ENCODE measurements around the gene SRCIN1.

The SRCIN1 gene

DNA sequence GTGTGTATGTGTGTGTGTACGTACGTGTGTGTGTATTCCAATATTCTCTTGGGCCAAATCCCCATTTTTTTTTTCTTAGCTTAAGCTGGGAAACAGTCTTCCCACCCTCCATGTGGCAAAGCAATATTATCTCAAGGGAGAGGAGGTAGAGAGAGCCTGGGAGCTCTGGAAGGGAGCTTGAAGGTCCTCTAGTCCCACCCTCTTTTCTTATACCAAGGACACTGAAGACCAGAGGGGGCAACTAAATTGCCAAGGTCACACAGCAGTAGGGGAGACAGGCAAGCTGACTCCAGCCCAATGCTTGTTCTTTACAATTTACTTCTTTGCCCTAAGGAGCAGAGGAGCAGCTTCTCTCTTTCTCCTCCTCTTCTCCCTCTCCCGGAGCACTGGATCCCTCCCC is 6.8 kb downstream of the SRCIN1 start:
- no peak for DNase-seq

DNA sequence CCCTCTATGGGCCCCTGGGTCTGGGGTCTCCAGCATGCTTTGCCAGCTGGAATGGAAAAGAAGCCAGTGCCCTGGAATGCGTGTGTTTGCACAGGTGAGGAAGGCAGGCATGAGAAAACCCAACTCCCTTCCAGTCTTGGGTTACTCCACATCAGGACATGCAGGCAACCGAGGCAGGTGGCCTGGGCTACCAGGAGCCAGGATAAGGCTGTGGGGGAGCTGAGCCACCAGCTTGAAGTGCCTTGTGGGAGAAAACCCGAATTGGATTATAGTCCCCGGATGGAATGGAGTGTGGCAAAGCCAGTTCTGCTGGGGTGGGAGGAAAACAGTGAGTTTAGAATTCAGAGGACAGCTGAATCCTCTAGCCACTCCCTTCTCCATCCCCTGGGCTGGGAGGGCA is 7.2 kb downstream of the SRCIN1 start:
- no peak for DNase-seq

DNA sequence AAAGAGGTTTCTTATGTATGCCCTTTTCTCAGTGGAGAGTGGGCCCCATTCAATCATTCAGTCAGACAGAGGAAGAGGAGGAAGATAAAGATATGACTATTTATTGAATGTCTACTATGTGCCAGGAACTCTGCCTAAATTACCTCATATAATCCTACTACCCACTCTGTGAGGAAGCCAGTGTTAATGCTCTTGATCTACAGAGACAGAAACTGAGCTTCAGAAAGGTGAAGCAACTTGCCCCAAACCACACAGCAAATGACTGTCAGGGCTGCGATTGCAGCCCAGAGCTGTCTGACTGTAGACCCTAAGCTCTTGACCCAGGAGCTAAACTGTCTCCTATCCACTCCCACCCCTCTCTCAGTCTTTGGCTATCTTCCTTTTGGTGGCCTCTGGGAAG is 8.4 kb downstream of the SRCIN1 start:
- DNase-seq = no peak

DNA sequence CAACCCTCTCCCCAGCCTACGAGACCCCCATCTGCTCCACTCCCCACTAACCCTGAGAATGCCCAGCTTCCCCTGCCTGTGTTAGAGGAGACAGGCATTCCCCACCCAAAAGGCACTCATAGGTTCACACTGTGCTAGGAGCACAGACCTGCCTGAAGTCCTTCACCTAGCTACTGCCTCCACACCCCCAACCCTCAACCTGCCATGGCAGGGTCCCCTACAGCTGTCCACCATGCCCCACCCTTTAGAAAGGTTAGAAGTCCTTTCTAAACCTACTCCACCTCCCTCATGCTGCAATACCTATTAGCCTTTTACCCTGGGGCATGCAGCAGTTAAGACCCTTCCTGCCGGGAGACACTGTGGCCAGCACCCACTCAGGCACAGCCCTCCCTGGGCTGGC is 9.1 kb downstream of the SRCIN1 start:
- no peak for DNase-seq

DNA sequence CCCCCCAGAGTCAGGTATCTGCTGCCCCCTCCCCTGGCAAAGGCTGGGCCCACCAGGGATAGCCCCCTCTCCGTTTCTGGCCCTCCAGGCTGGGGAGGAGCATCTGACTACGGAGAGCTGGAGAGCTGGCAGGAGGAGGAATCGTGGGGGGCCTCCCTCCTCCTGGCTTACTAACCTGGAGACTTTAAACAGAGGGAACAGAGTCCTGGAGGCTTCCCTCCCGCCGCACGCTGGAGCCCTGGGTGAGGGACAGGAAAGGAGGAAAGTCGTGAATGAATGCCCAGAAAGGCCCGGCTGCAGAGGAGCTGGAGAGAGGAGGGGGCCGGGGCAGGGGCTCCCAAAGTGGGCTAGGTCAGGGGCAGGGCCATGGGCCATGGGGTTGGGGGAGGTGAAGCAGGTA is 9.9 kb downstream of the SRCIN1 start:
- DNase-seq = no peak

DNA sequence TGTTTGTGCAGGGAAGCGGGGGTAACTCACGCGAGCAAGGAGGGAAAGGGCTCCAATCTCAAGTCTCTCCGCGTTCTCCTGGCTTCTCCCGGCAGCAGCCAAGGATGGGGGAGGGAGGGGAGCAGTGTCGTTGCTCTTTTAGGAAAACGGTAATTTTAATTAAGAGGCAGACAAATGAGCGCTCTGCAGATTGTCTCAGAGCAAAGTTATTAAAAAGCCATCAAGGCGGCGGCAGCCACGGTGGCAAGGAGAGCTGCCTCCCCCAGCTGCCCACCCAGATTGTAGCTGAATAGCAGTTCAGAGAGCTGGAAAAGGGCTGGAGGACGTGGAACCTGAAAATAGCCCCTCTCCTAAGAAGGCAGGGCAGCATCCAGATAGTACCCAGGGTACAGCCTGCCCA is 11.6 kb downstream of the SRCIN1 start:
- DNase-seq = no peak

DNA sequence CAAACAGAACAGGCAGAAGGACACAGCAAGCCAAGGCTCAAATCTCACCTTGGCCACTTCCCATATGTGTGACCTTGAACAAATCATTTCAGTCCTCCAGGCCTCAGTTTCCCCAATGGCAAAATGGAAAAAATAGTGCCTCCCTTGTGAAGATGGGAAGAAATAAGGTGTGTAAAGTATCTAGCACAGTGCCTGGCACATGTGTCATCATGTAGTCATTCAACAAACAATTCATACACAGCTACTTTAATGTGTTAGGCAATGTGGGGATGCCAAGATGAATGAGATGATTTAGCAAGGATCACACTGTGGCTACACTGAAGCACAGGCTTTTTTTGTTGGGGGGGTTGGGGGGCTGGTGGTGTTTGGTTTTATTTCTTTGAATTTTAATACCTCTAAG is 13.3 kb downstream of the SRCIN1 start:
- DNase-seq = no peak

DNA sequence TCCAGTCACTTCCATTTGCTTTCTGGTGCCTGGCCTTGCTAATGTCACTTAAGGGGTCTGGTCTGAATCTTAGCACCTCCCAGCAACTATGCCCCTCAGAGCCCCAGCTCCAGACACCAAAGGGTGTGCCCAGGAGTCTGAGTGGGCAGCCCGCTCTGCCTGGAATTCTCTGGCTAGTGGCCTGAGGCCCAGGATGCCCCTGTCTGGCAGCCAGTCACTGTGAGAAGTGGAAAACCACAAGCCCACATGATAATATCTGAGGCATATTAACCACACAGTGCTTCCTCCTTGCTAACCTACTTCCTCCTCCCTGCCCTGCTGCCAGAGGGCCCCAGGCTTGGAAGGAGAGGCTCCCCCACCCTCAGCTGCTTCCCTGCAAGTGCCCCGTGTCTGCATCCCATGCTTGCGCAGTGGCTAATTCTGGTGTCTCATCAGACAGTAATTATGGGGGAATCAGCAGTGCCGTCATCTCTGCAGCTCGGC is 14.0 kb downstream of the SRCIN1 start:
- no peak for DNase-seq

DNA sequence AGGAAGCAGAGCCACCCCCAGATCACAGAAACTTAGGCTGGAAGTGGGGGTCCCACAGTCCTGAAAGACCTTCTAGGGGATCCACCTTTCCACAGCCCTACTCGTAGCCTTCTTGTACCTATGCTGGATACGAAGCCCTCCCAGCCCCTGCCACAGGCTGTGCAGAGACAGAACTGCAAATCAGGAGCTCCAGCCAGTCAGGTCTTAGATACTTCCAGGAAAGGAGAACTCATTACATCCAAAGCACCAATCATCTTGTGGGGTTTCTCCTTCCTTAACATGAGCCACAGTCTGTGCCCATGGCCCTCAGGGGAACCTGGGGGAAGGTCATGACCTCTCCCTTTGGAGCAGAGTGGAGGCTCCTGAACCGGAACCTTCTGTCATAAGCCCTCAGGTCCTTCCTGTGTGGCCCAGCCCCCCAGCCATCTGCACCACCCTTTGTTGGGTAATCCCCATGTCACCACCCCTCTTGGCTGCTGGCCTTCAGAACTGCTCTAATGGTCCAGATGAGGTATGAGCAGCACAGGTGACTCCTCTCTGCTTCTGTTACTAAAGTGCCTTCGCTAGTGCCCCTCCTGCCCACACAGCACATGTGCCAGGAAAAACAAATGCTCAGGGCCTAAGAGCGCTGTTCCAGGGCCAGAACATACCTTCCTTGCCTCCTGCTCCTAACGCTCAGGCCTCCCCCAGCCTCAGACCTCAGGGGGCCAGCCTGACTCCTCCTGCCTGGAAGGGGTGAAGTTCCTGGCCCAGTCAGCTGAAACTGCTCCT is 14.6 kb downstream of the SRCIN1 start:
- DNase-seq = no peak

DNA sequence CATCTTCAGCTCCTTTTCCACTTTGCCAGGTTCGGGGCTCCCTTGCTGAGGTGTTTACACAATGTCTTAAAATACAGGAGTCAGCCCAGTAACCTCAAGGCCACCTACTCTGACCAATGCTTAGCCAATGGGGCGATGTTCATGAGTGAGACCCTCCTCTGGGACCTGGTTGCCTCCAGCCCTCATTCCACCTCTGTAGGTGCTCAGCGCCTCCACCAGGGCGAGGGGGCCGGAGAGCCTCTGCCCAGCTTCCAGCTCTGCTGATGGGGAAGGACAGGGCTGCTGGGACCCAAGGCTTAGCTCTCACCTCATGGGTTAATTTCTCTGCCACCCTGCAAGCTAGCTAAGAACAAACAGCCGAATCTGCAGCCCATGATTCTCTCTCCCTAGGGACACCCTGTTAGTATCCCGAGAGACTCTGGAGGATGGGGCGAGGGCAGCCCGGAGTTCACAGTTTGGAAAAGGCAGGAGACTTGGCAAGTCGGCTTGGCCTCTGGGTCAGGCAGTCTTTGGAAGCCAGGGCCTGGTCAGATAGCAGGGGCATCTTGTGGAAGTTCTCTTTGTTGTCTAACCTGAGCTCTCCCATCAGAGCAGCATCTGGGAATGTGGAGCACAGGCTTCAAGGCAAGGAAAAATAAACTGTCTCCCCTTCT is 16.2 kb downstream of the SRCIN1 start:
- DNase-seq = no peak

DNA sequence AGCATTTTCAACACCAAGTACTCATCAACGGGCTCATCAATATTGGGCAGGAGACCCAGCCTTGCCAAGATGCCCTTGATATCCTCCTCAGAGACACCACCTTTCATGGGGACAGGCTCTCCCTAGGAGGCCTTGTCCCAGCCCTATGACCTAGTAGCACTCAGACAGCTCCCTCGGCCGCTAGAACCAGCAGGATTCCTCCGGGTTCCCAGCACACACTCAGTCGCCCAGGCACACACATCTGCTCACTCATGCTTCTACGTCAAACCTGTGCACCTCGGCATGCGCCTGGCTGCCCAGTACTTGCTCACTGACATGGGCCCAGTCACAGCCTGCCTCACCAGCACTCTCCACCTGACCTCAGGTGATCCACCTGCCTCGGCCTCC is 17.0 kb downstream of the SRCIN1 start:
- no peak for DNase-seq

DNA sequence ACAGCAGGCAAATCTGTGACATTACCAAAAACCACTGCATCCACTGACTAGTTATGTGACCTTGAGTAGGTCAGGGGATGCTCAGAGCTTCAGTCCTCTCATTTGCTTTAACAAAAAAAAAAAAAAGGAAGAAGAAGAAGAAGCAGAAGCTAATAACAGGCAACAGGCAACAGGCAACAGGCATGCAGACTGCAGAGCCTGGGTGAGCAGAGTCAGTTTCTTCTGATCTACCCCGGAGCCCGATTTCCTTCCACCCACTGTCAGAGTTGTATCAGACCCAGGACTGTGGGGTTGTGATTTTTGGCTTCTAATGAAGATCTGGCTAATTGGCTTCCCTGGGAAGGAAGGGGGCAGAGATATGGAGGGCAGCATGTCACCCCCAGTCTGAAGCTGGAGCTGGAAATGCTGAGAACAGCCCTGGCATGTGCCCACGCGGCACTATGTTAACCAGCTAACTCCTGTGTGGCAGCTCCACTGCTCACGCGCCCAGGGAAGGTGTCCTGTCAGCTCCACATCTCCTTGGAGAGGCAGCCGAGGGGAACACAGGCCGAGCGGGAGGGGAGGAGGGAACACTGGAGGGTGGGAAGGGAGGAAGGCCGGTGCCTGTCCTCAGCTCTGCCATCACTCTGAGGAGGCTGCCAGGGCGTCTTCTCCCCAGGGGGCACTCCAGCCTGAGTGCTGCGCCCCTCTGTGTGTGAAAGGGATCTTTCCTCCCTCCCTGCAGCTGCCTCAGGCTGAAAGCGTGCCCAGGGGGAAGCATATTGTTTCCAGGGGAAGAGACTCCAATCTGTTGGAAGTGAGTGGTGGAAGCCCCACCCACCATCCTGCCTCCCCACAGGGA is 17.6 kb downstream of the SRCIN1 start:
- DNase-seq = no peak

DNA sequence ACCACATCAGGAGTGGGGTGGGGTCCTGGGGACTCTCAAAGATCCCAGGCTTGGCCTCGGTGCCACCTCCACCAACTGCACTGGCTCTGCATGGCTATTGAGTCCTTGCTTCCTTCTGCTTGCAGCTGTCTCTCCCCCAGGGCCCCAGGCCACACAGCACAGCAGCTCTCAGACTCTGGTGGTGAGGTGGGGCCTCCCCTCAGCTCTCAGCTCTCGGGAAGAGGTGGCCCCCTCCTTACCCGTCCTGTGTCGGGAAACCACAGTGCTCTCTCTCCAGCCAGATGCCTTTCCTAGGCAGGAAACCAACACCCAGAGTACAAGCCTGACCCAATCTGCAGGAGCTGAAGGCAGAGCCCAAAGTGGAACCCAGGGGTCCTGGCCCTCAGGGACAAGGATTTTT is 18.5 kb downstream of the SRCIN1 start:
- no peak for DNase-seq

DNA sequence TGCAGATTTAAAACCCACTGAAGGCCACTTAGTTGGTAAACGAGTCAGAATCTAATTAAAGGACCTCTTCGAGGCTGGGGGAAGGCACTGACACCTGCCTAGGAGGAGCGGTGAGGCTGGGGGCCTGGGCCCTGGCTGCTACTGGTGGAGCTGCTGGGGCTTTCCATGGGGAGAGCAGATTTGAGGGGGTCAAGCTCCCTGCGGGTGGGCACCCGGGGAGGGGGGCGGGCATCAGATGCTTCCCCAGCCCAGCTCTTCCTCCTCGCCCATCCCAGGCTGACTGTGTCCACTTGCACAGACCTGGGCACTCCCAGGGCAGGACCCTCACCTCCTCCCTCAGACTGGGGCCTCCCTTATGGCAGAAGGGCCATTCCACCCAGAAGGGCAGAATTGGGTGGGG is 19.0 kb downstream of the SRCIN1 start:
- no peak for DNase-seq

DNA sequence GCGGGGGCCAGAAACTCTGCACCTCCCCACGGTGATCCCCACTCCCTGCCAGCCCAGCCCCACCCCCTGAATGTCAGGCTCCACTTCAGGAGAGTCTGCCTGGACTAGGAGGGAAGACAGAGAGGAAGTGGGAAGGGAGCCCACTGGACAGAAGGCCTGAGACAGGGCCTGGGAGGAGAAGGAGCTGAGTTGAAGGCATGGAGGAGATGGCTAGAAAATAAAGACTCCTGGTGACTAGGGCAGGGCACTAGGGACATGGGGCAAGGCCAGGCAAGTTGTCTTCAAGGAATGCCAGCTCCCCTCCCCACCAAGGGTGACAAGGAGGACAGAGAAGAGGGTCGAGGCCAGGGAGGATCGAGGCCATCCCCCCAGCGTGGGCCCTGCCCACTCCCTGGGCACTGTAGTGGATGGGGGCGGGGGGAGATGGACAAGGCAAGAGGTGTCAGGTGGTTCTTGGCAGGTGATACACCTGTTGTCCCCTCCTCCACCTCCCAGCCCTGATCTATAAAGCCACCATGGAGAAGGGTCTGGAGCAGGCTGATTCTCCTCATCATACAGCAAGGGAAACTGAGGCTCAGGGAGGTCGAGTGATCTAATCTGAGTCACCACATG is 19.7 kb downstream of the SRCIN1 start:
- no peak for DNase-seq

DNA sequence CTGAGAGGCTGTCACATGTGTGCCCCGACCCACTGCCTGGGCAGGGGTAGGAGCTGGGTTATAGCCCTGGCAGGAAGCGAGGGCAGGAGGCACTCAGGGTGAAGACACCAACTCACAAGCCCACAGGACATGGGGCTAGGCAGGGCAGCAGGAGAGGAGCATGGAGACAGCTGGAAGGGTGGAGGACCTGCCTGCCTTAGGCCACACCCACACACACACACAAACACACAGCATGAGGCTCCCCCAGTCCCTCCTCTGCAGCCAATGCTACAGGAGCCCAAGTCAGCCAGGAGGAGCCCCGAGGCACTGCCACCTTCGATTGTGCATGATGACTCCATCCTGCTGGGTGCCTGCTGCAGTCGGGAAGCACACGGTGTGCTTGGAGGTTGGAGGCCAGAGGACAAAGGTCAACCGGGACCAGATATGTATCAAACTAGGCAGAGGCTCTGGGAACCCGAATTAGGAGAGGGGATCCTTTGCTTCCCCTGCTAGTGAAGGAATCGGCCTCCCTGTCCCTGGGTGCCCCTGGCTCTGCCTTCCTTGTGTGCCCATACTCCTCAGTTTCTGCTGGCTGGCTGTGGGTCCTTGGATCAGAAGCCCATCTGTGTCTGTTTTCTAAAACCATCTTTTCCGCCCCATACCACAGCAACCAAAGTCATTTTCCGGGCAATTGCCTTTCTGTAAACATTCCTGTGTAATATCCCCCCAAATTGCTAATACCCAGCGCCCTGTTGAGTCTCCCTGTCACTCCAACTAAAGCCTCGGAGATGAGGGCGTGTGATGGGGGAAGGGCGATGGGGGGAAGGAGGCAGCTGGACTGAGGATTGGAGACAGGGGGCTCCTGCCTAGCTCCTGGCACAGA is 20.5 kb downstream of the SRCIN1 start:
- no peak for DNase-seq

DNA sequence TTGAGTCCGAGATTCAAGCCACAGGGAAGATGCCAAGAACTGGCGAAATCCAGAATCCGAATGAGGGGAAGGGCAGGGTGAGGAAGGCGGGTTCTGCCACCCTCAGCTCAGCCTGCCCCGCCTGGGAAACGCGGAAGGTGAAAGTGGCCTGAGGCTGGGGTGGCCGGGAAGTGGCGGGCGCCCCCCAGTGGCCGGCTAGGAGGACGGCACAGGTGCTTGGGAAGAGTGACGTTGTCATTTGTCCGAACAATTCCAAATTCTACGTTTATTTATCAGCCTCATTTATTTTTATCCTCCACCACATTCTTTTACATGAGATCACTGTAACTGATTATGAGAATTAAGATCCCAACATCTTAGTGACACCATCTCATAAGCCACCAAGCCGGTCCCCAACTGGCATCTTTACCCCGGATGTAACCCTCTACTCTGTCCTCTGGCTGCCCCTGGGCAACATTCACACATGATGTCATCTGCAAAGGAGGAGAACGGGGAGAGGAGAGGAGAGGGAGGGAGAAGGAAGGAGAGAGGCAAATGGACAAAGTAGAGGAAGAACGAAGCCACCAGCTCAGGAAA is 21.3 kb downstream of the SRCIN1 start:
- peak; percentile 85 for DNase-seq

DNA sequence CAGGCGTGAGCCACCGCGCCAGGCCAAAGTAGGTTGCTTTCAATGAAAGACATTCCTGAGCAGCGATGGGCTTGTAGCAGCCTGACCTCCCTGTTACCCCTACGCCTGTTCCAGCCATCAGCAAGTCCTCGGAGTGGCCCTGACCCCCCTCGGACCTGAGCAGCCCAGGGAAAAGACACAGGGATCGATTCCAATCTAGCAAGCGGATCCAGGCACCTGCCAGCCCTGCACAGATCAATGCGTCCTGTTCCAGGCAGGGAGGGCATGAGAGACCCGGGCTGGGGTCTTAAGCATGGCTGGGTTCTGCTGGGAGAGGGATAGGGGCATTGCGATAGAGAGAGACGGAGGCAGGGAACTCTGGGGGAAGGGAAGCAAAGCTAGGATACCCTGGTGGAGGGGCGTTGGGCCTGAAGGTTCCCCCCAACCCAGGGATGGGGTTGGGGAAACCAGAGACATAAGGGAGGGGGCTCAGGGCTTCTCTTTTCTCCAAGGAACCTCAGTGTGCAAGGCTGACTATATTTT is 21.9 kb downstream of the SRCIN1 start:
- no peak for DNase-seq

DNA sequence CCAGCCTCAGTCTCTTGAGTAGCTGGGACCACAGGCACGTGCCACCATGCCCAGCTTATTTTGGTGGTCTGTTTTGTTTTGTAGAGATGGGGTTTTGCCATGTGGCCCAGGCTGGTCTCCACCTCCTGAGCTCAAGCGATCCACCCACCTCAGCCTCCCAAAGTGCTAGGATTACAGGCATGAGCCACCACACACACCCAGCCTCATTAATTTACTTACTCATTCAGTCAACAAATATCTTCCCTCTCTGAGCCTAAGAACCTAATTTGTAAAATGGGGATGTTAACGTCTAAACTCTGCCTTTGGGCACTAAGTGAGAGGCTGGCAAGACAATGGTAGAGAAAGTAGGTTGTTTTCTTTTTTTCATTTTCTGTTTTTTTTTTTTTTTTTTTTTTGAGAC is 22.6 kb downstream of the SRCIN1 start:
- DNase-seq = no peak

DNA sequence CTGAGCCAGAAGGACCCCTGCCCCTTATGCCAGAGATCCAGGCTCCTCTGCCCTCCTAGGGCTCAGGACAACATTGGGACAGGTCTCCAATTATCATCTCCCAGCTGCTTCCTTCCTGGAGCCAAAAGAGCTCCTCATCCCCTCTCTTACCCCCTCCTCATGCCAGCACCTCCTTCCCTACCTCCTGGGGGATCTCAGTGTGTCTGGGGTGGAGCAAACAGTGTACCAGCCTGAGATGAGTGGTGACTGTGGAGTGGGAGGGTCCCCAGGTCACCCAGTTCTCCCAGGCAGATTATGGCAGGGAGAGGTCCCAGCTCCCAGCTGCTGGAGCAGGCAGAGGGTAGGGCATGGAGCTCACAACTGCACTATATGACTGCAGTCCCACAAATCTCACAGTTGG is 23.7 kb downstream of the SRCIN1 start:
- no peak for DNase-seq

DNA sequence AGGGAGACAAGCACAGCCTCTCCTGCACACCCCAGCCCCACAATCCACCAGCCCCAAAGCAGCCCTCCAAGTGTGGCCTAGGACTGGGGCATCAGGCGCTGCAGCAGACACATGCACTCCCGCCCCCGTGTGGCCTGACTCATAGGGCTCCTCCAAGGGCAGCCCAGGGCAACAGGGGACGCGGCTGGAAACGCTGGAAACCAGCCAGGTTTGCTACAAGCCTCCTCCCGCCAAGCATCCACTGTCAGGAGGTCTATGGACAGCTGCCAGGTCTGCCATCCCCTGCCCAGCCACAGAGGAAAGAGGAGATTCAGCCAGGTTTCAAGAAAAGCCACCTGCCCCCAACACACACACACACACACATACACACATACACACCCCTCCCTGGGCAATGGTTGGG is 25.8 kb downstream of the SRCIN1 start:
- DNase-seq = peak; percentile 68

DNA sequence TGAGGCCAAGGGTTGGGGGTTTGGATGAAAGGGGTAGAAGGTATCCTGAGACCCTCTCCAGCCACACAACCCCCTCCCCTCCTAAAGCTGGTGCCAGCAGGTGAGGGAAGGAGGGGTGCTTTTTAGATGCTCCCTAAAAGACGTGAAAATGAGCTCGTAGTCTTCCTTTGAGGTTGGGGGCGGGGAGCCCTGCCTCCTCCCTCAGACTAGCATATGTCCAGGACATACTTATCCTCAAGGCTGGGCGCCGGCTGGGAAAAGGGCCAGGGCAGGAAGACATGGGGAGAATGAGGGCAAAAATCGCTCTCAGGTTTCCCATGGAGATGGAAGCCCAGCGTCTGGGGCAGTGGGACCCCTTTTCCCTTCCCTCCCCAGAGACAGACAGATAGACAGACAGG is 26.7 kb downstream of the SRCIN1 start:
- DNase-seq = no peak

Data from activated CD8-positive, alpha-beta memory T cell treated with anti-CD3 and anti-CD28 coated beads, Interleukin-2, amount 50 U/mL, for 48 hours (primary cell).